K562 (cell line): ENCODE results near the gene BOC.

Experiments
- BDP1 ChIP-seq: IDR thresholded peaks from 3 replicates; pipeline ENCODE4 v1.6.1; 2011; ENCODE audit not compliant: insufficient read length, insufficient read depth
- CEBPB ChIP-seq: fragments of 450-650 bp; IDR thresholded peaks from 2 replicates; pipeline ENCODE4 v1.6.1; 2016; ENCODE audit warnings: missing genetic modification characterization, missing compliant biosample characterization
- CEBPZ ChIP-seq: fragments of 150-350 bp; IDR thresholded peaks from 2 replicates; pipeline ENCODE4 v1.6.1; 2014; ENCODE audit warnings: low read depth, mild to moderate bottlenecking, low read length, borderline replicate concordance
- CREB5 ChIP-seq: fragments of 250-450 bp; sonication (Bioruptor Pico); IDR thresholded peaks from 2 replicates; pipeline ENCODE4 v1.5.0; 2020; ENCODE audit warnings: mild to moderate bottlenecking
- CTCF ChIP-seq, 3 experiments: IDR thresholded peaks in 2 of 3; conservative IDR thresholded peaks in 1 of 3; 2 replicates each; pipeline ENCODE4 v1.5.1; 2011 to 2012; ENCODE audit warnings: low read length in 3 of 3, mild to moderate bottlenecking in 3 of 3, control low read depth in 2 of 3, improper control_type of control experiment in 1 of 3, inconsistent platforms in 1 of 3, low read depth in 1 of 3, mixed read lengths in 1 of 3, moderate library complexity in 1 of 3; ENCODE audit not compliant: insufficient read depth in 2 of 3
- NCOA4 ChIP-seq: fragments of 450-650 bp; IDR thresholded peaks from 2 replicates; pipeline ENCODE4 v1.6.1; 2018; ENCODE audit warnings: mild to moderate bottlenecking; ENCODE audit not compliant: partially characterized antibody
- NRF1 ChIP-seq, 2 experiments: fragments of 450-650 bp; IDR thresholded peaks in 1 of 2; conservative IDR thresholded peaks in 1 of 2; 2 replicates each; pipeline ENCODE4 v1.6.1; 2014; ENCODE audit warnings: mild to moderate bottlenecking in 2 of 2
- POLR2AphosphoS5 ChIP-seq: IDR thresholded peaks from 2 replicates; pipeline ENCODE4 v1.6.1; 2011; ENCODE audit warnings: mild to moderate bottlenecking, low read depth, low read length, moderate library complexity; ENCODE audit not compliant: control insufficient read depth, insufficient read depth
- RAD21 ChIP-seq, 2 experiments: fragments of 250-450 bp in 1 of 2; fragments of 450-650 bp in 1 of 2; sonication (Bioruptor Pico) in 1 of 2; formaldehyde crosslinking in 1 of 2; IDR thresholded peaks in 1 of 2; conservative IDR thresholded peaks in 1 of 2; 2 replicates each; pipeline versions ENCODE4 v1.4.0 to v1.8.0; 2020 to 2022; ENCODE audit warnings: mild to moderate bottlenecking in 2 of 2, moderate library complexity in 1 of 2
- RBM22 ChIP-seq: fragments of 200-400 bp; formaldehyde crosslinking; IDR thresholded peaks from 2 replicates; pipeline ENCODE4 v1.6.1; 2018; ENCODE audit warnings: low read length, low read depth; ENCODE audit not compliant: poor library complexity, severe bottlenecking
- RNF2 ChIP-seq: sonication (generic); IDR thresholded peaks from 2 replicates; pipeline ENCODE4 v1.6.1; 2016
- SIX5 ChIP-seq, 2 experiments: IDR thresholded peaks; 2 replicates each; pipeline ENCODE4 v1.6.1; 2011; ENCODE audit warnings: low read length in 2 of 2, borderline replicate concordance in 1 of 2, low read depth in 1 of 2, mild to moderate bottlenecking in 1 of 2, moderate library complexity in 1 of 2; ENCODE audit not compliant: insufficient read depth in 1 of 2
- TCF7 ChIP-seq: sonication (generic); IDR thresholded peaks from 2 replicates; pipeline ENCODE4 v1.6.1; 2016; ENCODE audit warnings: antibody characterized with exemption, borderline replicate concordance
- TRIM24 ChIP-seq, 2 experiments: fragments of 450-650 bp; IDR thresholded peaks; 2 replicates each; pipeline ENCODE4 v1.6.1; 2016

GRCh38 chr3:113234028-113234427 lies 22.7 kb downstream of the BOC start:
- TF ChIP-seq RBM22 (no peak), CEBPB (tag) (no peak), POLR2AphosphoS5 (no peak), SIX5 (IDR thresholded peaks at IDR 0.05; ENCODE audit: borderline replicate concordance in 1 of 2, insufficient read depth in 1 of 2, low read depth in 1 of 2, low read length in 2 of 2) (no peak), BDP1 (no peak), NCOA4 (no peak), CREB5 (CRISPR knock-in tag) (no peak), RNF2 (no peak), TRIM24 (IDR thresholded peaks at IDR 0.05) (no peak), CEBPZ (no peak), NRF1 (conservative IDR thresholded peaks at IDR 0.05 in 1 of 2, IDR thresholded peaks at IDR 0.05 in 1 of 2) (no peak), CTCF (IDR thresholded peaks at IDR 0.05 in 2 of 3, conservative IDR thresholded peaks at IDR 0.05 in 1 of 3; ENCODE audit: insufficient read depth in 2 of 3, low read depth in 1 of 3, low read length in 3 of 3) (no peak), RAD21 (CRISPR knock-in tag; conservative IDR thresholded peaks at IDR 0.05 in 1 of 2, IDR thresholded peaks at IDR 0.05 in 1 of 2) (no peak), TCF7 (no peak)
